ENCODE data around the gene NMRK2.

Gene NMRK2

DNA sequence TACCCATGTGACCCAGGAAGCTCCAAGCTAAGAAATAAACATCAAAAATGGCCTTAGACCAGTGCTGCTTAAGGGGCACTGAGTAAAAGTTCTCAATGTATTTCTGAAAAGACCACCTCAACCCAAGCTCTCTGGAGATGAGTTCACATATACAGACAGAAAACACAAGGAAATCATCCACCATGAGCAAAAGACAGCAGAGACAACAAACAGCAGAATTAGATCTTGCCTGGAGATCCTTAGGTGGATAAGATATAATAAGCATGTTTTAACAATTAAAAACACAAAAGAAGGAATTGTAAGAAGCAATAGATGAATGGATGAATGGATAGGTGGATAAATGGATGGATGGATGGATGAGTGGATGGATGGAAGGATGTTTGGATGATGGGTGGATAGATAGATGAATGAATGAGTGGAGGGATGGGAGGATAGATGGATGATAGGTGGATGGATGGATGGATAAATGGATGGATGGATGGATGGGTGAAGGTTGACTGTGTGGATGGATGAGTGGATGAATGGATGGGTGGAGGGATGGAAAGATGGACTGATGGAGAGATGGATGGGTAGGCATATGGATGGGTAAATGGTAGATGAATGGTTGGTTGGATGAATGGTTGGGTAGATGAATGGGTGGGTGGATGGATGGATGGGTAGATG is 9.6 kb upstream of the NMRK2 start:
- Histone ChIP-seq H3K27me3 (ENCODE audit: control insufficient read depth, low read length) (no peaks in the 10 kb centered on the region), H3K4me1 (ENCODE audit: control insufficient read depth, low read length) (no peaks in the 10 kb centered on the region), H4K20me1 (ENCODE audit: control insufficient read depth, insufficient read depth, low read depth, low read length) (no peaks in the 10 kb centered on the region), H3F3A (ENCODE audit: control insufficient read depth, insufficient read depth) (no peaks in the 10 kb centered on the region), H3K36me3 (ENCODE audit: control insufficient read depth, low read length) (no peaks in the 10 kb centered on the region), H3K9me2 (replicated peaks; ENCODE audit: control insufficient read depth, low read length) (no peaks in the 10 kb centered on the region), H3K4me2 (ENCODE audit: low read length) (no peak overlapping the region), H3K79me2 (ENCODE audit: control insufficient read depth, low read length) (no peaks in the 10 kb centered on the region), H3K27ac (ENCODE audit: low read depth, low read length) (no peak overlapping the region), H3K9me3 (ENCODE audit: control insufficient read depth, insufficient read depth, low read length) (no peaks in the 10 kb centered on the region), H3K4me3 (ENCODE audit: low read length) (no peak overlapping the region)
- TF ChIP-seq, protein P1, sequence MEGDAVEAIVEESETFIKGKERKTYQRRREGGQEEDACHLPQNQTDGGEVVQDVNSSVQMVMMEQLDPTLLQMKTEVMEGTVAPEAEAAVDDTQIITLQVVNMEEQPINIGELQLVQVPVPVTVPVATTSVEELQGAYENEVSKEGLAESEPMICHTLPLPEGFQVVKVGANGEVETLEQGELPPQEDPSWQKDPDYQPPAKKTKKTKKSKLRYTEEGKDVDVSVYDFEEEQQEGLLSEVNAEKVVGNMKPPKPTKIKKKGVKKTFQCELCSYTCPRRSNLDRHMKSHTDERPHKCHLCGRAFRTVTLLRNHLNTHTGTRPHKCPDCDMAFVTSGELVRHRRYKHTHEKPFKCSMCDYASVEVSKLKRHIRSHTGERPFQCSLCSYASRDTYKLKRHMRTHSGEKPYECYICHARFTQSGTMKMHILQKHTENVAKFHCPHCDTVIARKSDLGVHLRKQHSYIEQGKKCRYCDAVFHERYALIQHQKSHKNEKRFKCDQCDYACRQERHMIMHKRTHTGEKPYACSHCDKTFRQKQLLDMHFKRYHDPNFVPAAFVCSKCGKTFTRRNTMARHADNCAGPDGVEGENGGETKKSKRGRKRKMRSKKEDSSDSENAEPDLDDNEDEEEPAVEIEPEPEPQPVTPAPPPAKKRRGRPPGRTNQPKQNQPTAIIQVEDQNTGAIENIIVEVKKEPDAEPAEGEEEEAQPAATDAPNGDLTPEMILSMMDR (IDR thresholded peaks at IDR 0.05; ENCODE audit: low read depth, low read length, poor library complexity, severe bottlenecking): no peak
- TF ChIP-seq EZH2phosphoT487 (IDR thresholded peaks at IDR 0.05; ENCODE audit: borderline replicate concordance, low read length): no peak

DNA sequence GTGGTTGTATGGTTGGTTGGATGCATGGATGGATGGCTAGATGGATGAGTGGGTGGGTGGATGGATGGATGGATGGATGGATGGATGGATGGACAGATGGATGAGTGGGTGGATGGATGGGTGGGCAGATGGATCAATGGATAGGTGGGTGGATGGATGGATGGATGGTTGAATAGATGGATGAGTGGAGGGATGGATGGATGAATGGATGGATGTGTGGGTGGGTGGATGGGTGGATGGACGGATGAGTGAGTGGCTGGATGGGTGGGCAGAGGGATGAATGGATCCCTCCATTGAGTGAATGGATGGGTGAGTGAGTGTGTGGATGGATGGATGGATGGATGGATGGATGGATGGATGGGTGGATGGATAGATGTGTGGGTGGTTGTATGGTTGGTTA is 9.0 kb upstream of the NMRK2 start:
- H3K27me3 ChIP-seq (ENCODE audit: control insufficient read depth, low read length): no peaks in the 10 kb centered on the region
- H3K4me2 ChIP-seq (ENCODE audit: low read length): no peak overlapping the region
- TF ChIP-seq, protein P1 (IDR thresholded peaks at IDR 0.05; ENCODE audit: low read depth, low read length, poor library complexity, severe bottlenecking): no peak
- no peak for TF ChIP-seq EZH2phosphoT487 (IDR thresholded peaks at IDR 0.05; ENCODE audit: borderline replicate concordance, low read length)
- no peaks in the 10 kb centered on the region for H3K4me1 ChIP-seq (ENCODE audit: control insufficient read depth, low read length)
- H3K79me2 ChIP-seq (ENCODE audit: control insufficient read depth, low read length): no peaks in the 10 kb centered on the region
- no peaks in the 10 kb centered on the region for H3K9me2 ChIP-seq (replicated peaks; ENCODE audit: control insufficient read depth, low read length)
- no peaks in the 10 kb centered on the region for H3K36me3 ChIP-seq (ENCODE audit: control insufficient read depth, low read length)
- no peaks in the 10 kb centered on the region for H3K9me3 ChIP-seq (ENCODE audit: control insufficient read depth, insufficient read depth, low read length)
- H3K27ac ChIP-seq (ENCODE audit: low read depth, low read length): no peak overlapping the region
- H3K4me3 ChIP-seq (ENCODE audit: low read length): no peak overlapping the region
- H4K20me1 ChIP-seq (ENCODE audit: control insufficient read depth, insufficient read depth, low read depth, low read length): no peaks in the 10 kb centered on the region
- no peaks in the 10 kb centered on the region for H3F3A ChIP-seq (ENCODE audit: control insufficient read depth, insufficient read depth)

DNA sequence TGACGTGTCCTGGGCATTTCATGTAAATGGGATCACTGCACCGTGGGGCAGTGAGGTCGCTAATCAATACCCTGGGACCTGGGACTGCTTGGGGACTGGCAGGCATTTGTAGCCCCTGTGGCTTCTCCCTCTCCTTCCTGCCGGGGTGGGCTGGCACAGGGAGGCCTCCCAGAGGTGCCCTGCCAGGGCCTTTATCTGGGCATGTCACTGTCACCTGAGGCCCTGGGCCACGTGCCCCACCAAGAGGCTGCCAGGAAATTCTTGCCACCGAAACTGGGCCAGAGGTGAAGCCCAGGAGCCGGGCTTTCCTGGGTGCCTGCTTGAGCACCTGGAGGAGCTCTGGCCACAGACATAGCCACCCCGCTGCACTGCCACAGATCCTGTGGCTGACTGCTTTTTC is 1.8 kb upstream of the NMRK2 start:
- Histone ChIP-seq H3F3A (ENCODE audit: control insufficient read depth, insufficient read depth) (no peaks in the 10 kb centered on the region), H3K79me2 (ENCODE audit: control insufficient read depth, low read length) (no peaks in the 10 kb centered on the region), H3K27me3 (ENCODE audit: control insufficient read depth, low read length) (no peaks in the 10 kb centered on the region), H3K36me3 (ENCODE audit: control insufficient read depth, low read length) (no peaks in the 10 kb centered on the region), H3K4me3 (ENCODE audit: low read length) (no peak overlapping the region), H3K4me1 (ENCODE audit: control insufficient read depth, low read length) (no peaks in the 10 kb centered on the region), H3K9me3 (ENCODE audit: control insufficient read depth, insufficient read depth, low read length) (no peaks in the 10 kb centered on the region), H3K27ac (ENCODE audit: low read depth, low read length) (no peak overlapping the region), H3K9me2 (replicated peaks; ENCODE audit: control insufficient read depth, low read length) (no peaks in the 10 kb centered on the region), H4K20me1 (ENCODE audit: control insufficient read depth, insufficient read depth, low read depth, low read length) (no peaks in the 10 kb centered on the region), H3K4me2 (ENCODE audit: low read length) (no peak overlapping the region)
- TF ChIP-seq, protein P1 (IDR thresholded peaks at IDR 0.05; ENCODE audit: low read depth, low read length, poor library complexity, severe bottlenecking): no peak
- TF ChIP-seq EZH2phosphoT487 (IDR thresholded peaks at IDR 0.05; ENCODE audit: borderline replicate concordance, low read length): no peak

Measured in DOHH2 (cell line).